Stimulated activated CD8-positive, alpha-beta memory T cell treated with anti-CD3 and anti-CD28 coated beads, Interleukin-12 subunit alpha, Interleukin-12 subunit beta, amount 100 ng/mL, for 24 hours (primary cell): ENCODE measurements around the gene GNAI1.

ENCODE experiments used
- DNase-seq: peaks from one replicate; pipeline ENCODE4 v3.0.0-alpha.2; 2020; ENCODE audit errors: extremely low read depth

Gene GNAI1

DNA sequence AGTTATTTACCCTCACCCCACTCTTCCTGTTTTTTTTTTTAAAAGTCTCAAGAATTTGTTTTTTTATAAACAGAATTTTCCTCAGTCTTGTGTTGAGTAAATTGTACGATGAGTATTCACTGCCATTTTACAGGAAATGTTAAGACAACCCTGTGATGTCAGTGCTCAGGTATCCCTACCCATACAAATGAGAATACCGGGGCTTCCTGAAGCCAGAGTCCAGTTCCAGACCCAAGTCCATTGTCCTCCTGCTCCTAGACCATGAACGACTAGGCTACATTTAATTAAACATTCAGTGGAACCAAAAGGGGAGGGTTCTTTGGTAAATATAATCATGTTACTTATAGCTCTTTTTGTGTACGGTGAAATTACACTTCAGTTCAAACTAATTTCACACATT lies 79.2 kb downstream of the GNAI1 start:
- no peak for DNase-seq

DNA sequence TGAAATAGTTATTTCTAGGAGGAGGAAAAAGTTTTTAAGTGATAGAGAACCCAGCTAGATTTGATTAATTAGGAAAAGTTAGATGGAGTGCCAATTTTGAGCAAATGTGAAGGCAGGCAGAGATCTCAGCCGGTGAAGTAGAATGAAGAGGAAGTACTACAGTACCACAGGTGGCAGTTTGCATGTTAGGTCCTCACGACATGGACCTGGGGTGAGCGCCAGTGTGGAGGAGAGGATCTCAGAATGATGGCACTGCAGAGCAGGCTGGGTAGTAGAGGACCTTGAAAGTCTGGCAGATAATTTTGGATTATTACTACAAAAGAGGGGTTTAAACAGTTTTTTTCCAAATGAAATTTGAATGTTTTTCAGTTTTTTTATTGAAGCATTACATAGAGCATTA lies 81.1 kb downstream of the GNAI1 start:
- no peak for DNase-seq

DNA sequence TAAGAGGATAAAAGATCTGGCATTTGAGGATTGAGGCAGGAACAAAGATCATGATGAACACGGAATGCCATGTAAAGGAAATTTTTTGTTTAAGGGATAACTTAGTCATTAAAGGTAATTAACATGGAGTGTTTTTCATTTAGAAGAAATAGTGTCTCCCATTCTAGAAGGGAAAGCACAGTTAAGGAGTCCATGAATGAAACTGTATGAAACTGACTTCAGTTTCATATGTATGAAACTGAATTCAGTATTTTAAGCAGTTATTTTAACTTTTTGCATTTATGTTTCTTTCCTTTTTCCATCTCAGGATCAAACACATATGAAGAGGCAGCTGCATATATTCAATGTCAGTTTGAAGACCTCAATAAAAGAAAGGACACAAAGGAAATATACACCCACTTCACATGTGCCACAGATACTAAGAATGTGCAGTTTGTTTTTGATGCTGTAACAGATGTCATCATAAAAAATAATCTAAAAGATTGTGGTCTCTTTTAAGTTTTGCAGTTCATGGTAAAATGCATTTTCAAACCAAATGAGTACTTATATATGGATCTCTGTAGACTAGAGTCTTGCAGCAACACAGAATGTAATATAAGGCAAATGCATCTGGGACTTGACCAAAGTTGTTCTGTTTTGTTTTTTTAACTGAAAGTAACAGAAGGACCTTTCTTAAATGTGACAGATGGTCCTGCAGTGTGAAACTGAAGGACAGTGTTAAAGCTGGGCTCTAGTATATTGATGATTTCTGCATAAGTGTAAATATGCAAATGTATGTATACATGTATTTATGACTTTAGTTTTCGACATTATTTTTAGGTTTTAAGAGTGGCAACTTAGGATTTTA lies 82.6 kb downstream of the GNAI1 start:
- DNase-seq: no peak

GRCh38 chr7:80218723-80219122 lies 84.1 kb downstream of the GNAI1 start:
- DNase-seq: no peak

GRCh38 chr7:80220022-80220634 lies 85.5 kb downstream of the GNAI1 start:
- DNase-seq: no peak

GRCh38 chr7:80224415-80224814 lies 89.8 kb downstream of the GNAI1 start:
- DNase-seq: no peak

GRCh38 chr7:80225361-80225760 lies 90.7 kb downstream of the GNAI1 start:
- no peak for DNase-seq

GRCh38 chr7:80226629-80227028 lies 92.0 kb downstream of the GNAI1 start:
- no peak for DNase-seq

DNA sequence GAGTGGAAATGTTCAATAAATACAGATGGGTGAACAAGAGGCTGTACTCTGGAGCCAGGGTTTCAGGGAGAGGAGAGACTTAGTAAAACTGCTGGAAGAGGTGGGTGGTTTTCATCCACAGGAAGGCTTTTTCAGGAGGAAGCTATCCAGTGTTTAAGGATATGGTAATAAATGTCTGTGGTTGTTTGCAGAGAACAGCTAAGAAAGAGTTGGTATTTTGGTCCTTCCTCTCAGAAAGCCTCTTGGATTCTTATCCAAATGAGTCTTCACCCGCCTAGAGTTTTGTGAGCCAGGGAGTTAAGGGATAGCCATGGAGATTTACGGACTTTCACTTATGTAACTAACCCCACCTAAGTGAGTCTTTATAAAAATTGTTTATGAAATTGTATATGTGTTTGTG lies 95.7 kb downstream of the GNAI1 start:
- DNase-seq: no peak

- DNase-seq: no peak
Measured at GRCh38 chr7:80231707-80232106, 97.1 kb downstream of the GNAI1 start.

DNA sequence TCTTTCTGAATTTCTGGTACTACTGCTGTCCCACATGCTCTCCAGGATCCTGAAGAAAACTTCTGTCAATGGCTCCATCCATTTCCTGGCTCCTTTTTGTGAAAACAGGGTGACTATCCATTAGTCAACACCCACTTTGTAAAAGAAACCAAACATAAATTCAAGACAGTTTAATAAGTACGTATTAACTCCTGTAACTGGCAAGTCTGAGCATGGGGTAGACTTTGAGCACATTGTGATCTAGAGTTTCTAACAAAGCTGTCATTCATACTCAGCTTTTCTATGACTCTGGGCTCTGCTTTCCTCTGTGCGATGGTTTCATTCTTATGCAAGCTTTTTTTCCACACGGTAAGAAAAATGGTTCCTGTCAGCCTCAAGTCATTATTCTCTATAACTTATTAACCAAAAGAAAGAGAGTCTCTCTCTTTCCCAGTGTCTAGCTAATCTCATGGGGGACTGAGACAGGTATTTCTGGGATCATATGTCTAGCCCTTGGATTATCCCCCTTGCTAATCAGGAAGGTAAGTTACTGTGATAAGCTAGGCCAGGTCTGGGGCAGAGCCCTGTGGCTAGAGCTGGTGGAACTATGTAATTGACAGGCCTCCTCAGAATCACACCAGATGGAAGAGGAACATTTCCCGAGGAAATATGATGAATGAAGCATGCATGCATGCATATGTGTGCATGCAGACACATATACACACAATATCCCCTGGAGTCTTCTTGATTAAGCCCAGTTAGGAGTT lies 98.5 kb downstream of the GNAI1 start:
- no peak for DNase-seq

DNA sequence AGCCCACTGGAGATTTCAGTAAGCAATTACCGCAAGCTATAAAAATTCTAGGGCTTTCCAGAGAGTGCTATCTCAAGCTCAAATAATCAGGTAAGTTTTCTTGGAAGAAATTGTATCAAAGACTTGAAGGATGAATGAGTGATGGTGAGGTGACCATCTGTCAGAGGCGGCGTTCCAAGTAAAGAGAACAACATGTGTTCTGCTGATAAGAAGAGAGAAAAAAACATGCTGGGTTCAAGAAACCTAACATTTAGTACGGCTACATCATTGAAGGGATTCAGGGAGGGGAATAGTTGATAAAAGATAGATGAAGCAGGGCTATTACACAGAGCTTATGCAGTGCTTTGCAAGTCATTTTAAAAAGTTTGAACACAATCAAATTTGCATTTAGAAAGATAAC lies 100.7 kb downstream of the GNAI1 start:
- DNase-seq: no peak

GRCh38 chr7:80236681-80237080 lies 102.0 kb downstream of the GNAI1 start:
- DNase-seq: no peak

DNA sequence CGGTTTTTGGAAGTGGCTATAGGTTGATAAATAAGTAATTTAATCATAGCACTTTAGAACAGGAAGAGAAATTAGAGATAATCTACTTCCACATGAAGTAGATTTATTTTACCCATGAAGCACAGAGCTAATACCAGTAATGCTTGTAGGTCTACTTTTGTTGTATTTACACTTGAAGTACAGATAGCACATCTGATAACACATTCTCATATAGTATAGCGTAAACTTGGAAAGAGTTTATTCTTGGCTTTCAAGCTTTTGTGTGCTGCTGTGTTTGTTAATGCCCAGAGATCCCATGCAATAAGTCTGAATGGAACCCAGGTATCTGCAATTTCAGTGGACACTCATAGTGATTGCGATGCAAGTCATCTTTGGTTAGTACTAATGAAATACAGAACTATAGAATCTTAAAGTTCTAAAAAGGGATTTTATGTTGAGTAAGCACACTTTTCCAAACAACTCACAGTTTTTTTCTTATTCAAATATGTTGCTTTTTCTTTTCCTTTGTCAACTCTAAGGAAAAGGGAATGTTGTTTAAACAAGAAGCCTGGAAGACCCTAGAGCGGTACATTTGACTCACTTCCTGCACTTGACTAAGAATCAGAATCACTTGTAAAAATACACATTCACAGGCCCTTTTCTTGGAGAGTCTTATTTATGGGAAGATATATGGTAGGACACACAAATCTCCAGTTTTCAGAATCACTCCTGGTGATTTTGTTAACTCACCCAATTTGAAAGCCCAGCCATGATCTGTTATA lies 105.8 kb downstream of the GNAI1 start:
- no peak for DNase-seq

GRCh38 chr7:80241671-80242070 lies 107.0 kb downstream of the GNAI1 start:
- DNase-seq: no peak

DNA sequence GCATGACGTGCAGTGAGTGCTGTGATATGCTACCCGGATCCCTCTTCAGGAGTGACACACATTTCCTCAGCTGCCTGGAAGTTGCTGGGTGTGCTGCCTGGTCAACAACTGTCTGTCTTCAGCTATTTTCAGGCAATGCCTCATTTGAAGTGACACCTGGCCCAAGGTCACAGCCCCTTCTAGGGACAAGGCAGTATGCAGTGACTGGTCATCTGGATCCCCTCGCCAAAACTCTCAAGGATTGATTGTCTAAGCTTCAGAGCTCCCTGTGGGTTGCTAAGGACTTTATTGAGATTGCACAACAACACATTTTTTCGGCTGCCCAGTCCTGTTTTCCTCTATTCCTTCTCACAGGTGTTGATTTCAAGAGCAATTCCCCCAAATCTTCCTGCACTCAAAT lies 108.8 kb downstream of the GNAI1 start:
- no peak for DNase-seq

DNA sequence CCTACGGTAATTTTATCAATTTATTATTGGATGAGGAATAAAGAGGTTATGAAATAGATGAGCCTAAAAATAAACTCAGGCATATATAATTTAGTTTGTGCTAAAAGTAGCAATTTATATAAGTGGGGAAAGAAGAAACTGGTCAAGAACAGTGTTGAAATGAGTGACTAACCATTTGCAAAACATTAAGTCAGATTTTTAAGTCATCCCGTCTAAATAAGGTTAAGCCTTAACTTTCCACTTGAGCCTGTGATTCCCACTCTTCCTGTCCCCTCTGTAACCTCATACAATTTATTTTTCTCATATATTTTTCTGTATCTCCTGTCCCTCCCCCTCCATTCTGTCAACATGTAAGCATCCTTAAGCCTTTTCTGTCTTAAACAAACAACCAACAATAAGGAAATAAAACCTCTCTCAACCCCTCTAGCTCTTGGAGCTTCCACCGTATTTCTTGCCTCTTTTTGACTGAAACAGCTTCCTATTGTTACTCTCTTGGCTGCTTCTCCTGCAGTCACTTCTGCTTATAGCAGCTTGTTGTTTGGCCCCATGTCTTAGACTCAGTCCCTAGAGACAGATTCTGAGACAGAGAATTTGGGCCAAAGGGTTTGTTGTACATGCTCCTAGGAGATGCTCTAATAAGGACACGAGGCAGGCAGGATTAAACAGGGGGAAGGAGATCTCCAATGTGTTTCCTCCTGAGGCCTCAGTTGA lies 109.7 kb downstream of the GNAI1 start:
- no peak for DNase-seq

DNA sequence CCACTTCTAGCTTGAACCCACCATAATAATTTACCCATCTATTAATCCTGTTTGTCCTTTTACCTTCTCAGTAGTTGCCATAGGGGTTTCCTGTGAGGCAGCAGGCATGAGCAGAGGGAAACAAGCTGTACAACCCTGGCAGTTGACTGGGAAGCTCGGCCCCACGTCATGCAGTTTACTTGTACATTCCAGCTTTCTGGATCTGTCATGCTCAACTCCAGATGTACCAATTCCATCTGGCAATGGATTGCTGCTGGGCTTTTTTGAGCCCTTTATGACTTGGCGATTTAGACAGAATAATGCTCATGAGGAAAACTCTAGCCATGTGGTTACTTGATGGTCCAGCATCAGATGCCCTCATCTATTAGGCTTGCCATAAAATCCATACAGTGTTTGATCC lies 112.5 kb downstream of the GNAI1 start:
- DNase-seq: no peak

DNA sequence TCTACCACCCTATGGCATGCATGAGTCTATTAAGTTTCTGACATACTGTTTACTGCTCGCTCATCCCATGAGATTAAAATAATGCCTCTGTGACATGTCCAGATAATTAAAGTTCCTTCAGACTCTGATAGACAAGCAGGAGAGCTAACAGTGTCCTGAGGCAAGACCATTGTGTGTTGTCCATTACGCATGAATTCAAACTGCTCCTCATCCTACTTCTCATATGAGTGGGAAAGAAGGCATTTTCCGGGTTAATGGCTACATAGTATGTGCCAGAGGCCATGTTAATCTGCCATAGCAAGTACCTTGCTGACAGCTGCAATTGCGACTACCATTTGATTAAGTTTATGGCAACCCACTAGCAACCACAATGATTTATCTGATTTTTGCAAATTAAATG lies 113.3 kb downstream of the GNAI1 start:
- no peak for DNase-seq

GRCh38 chr7:80249184-80249583 lies 114.6 kb downstream of the GNAI1 start:
- no peak for DNase-seq

DNA sequence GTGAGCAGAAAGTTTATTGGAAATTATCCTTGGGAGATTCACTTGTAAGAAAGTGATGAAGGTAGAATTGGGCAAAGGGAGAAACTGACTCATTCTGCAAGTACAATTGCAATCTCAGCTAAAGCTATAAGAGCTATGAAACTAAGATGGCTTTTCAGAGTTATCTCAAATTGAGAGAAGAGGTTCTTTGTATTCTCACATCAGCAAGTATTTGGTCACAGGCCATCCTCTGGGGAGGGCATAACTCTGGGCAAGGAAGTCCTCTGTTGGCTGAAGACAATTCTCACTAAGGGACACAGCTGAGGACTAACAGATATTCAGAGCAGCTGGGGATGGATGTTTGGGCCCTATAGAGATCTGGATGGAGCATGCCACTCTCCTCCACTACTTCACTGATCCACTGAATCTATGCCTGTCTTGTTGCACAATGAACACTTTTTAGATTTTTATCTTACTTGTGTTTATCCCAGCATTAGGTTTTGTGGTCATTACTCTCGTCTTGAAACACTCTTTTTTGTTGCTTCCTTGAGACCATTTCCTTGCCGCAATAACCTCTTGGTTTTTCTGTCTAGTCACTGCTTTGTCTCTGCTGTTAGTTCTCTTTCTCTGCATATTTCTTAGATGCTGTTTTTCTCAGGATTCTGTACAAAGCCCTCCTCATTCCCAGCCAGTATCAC lies 115.1 kb downstream of the GNAI1 start:
- no peak for DNase-seq
